Measurements from ENCODE around the gene MRPL12.

The MRPL12 gene

GRCh38 chr17:81715107-81715871 is 12.1 kb downstream of the MRPL12 start:
- no peak overlapping the region for H4K12ac ChIP-seq (ENCODE audit: low read depth, low read length)
- H2BK5ac ChIP-seq (ENCODE audit: low read depth, low read length, poor library complexity): no peak overlapping the region
- H4K91ac ChIP-seq (ENCODE audit: low read depth, low read length): no peak overlapping the region
- H3K27ac ChIP-seq (ENCODE audit: low read depth, low read length): no peak overlapping the region
- no peak overlapping the region for H3K18ac ChIP-seq (ENCODE audit: low read length)
- H4K8ac ChIP-seq (ENCODE audit: low read depth, low read length): no peak overlapping the region
- peaks cover 5% of the 10 kb centered on the region for H3K79me2 ChIP-seq (ENCODE audit: control insufficient read depth, insufficient read depth, low read length, poor library complexity)
- no peak overlapping the region for H2AFZ ChIP-seq (ENCODE audit: insufficient read depth, low read length, poor library complexity)
- peaks cover 4% of the 10 kb centered on the region for H3K79me1 ChIP-seq (ENCODE audit: low read length)
- H2AK5ac ChIP-seq (ENCODE audit: low read length): no peak overlapping the region
- no peak for DNase-seq
- H3K4me3 ChIP-seq (ENCODE audit: low read depth, low read length): no peak overlapping the region
- no peaks in the 10 kb centered on the region for H3K27me3 ChIP-seq (ENCODE audit: insufficient read depth, low read length)
- H2BK120ac ChIP-seq (ENCODE audit: insufficient read depth, low read length, poor library complexity): no peak overlapping the region
- H3K4me2 ChIP-seq (ENCODE audit: low read length): no peak overlapping the region
- no peaks in the 10 kb centered on the region for H3K9me3 ChIP-seq (ENCODE audit: insufficient read depth, low read depth, low read length)
- peaks cover 20 to 25% of the 10 kb centered on the region in 2 experiments for H3K4me1 ChIP-seq (ENCODE audit: control insufficient read depth in 1 of 2, insufficient read depth in 2 of 2, low read length in 2 of 2)
- no CpG with 5 or more reads among the region's 32 CpGs for WGBS (ENCODE audit: extremely low coverage, insufficient coverage, insufficient read length)
- H2BK12ac ChIP-seq (ENCODE audit: low read length): no peak overlapping the region
- no peak overlapping the region for H3K14ac ChIP-seq (ENCODE audit: low read length)
- peaks cover 13 to 20% of the 10 kb centered on the region in 2 experiments for H3K36me3 ChIP-seq (ENCODE audit: control insufficient read depth in 1 of 2, insufficient read depth in 2 of 2, low read length in 2 of 2)
- H3K4ac ChIP-seq (ENCODE audit: low read depth, low read length): no peak overlapping the region
- H3K9ac ChIP-seq (ENCODE audit: low read length): no peak overlapping the region
- H3K23ac ChIP-seq (ENCODE audit: low read length): no peak overlapping the region

GRCh38 chr17:81715872-81716673 is 12.9 kb downstream of the MRPL12 start:
- no peak overlapping the region for H3K9ac ChIP-seq (ENCODE audit: low read length)
- no peak overlapping the region for H3K4ac ChIP-seq (ENCODE audit: low read depth, low read length)
- H2AK5ac ChIP-seq (ENCODE audit: low read length): no peak overlapping the region

GRCh38 chr17:81716674-81716996 is 13.5 kb downstream of the MRPL12 start:
- peaks cover 4% of the 10 kb centered on the region for H3K79me1 ChIP-seq (ENCODE audit: low read length)
- H3K4me2 ChIP-seq (ENCODE audit: low read length): no peak overlapping the region
- H4K12ac ChIP-seq (ENCODE audit: low read depth, low read length): no peak overlapping the region
- no peak overlapping the region for H4K91ac ChIP-seq (ENCODE audit: low read depth, low read length)
- peaks cover 5% of the 10 kb centered on the region for H3K79me2 ChIP-seq (ENCODE audit: control insufficient read depth, insufficient read depth, low read length, poor library complexity)
- no peaks in the 10 kb centered on the region for H3K9me3 ChIP-seq (ENCODE audit: insufficient read depth, low read depth, low read length)
- no peaks in the 10 kb centered on the region for H3K27me3 ChIP-seq (ENCODE audit: insufficient read depth, low read length)
- H2AFZ ChIP-seq (ENCODE audit: insufficient read depth, low read length, poor library complexity): no peak overlapping the region
- H3K4me1 ChIP-seq (ENCODE audit: control insufficient read depth in 1 of 2, insufficient read depth in 2 of 2, low read length in 2 of 2): peaks cover 12 to 14% of the 10 kb centered on the region in 2 experiments
- H2BK12ac ChIP-seq (ENCODE audit: low read length): no peak overlapping the region
- H2AK5ac ChIP-seq (ENCODE audit: low read length): no peak overlapping the region
- H3K36me3 ChIP-seq (ENCODE audit: control insufficient read depth in 1 of 2, insufficient read depth in 2 of 2, low read length in 2 of 2): peaks cover 13 to 21% of the 10 kb centered on the region in 2 experiments
- no peak overlapping the region for H3K4ac ChIP-seq (ENCODE audit: low read depth, low read length)
- H4K8ac ChIP-seq (ENCODE audit: low read depth, low read length): no peak overlapping the region
- no peak overlapping the region for H3K18ac ChIP-seq (ENCODE audit: low read length)
- H3K9ac ChIP-seq (ENCODE audit: low read length): no peak overlapping the region
- no peak overlapping the region for H3K4me3 ChIP-seq (ENCODE audit: low read depth, low read length)
- no peak overlapping the region for H3K27ac ChIP-seq (ENCODE audit: low read depth, low read length)
- H2BK120ac ChIP-seq (ENCODE audit: insufficient read depth, low read length, poor library complexity): no peak overlapping the region
- no peak overlapping the region for H3K14ac ChIP-seq (ENCODE audit: low read length)
- WGBS (ENCODE audit: extremely low coverage, insufficient coverage, insufficient read length): no CpG with 5 or more reads among the region's 12 CpGs
- H3K23ac ChIP-seq (ENCODE audit: low read length): no peak overlapping the region
- DNase-seq: no peak
- no peak overlapping the region for H2BK5ac ChIP-seq (ENCODE audit: low read depth, low read length, poor library complexity)

More at GRCh38 chr17:81715872-81716673, 12.9 kb downstream of the MRPL12 start:
- DNase-seq: no peak
- Histone ChIP-seq H3K4me3 (ENCODE audit: low read depth, low read length) (no peak overlapping the region), H3K27ac (ENCODE audit: low read depth, low read length) (no peak overlapping the region), H3K36me3 (ENCODE audit: control insufficient read depth in 1 of 2, insufficient read depth in 2 of 2, low read length in 2 of 2) (peaks cover 13 to 21% of the 10 kb centered on the region in 2 experiments), H3K27me3 (ENCODE audit: insufficient read depth, low read length) (no peaks in the 10 kb centered on the region), H3K18ac (ENCODE audit: low read length) (no peak overlapping the region), H2AFZ (ENCODE audit: insufficient read depth, low read length, poor library complexity) (no peak overlapping the region), H2BK12ac (ENCODE audit: low read length) (no peak overlapping the region), H2BK120ac (ENCODE audit: insufficient read depth, low read length, poor library complexity) (no peak overlapping the region), H2BK5ac (ENCODE audit: low read depth, low read length, poor library complexity) (no peak overlapping the region), H3K4me2 (ENCODE audit: low read length) (no peak overlapping the region), H4K12ac (ENCODE audit: low read depth, low read length) (no peak overlapping the region), H3K14ac (ENCODE audit: low read length) (no peak overlapping the region), H4K91ac (ENCODE audit: low read depth, low read length) (no peak overlapping the region), H3K23ac (ENCODE audit: low read length) (no peak overlapping the region), H3K4me1 (ENCODE audit: control insufficient read depth in 1 of 2, insufficient read depth in 2 of 2, low read length in 2 of 2) (peaks cover 13 to 17% of the 10 kb centered on the region in 2 experiments), H3K79me2 (ENCODE audit: control insufficient read depth, insufficient read depth, low read length, poor library complexity) (peaks cover 5% of the 10 kb centered on the region), H3K9me3 (ENCODE audit: insufficient read depth, low read depth, low read length) (no peaks in the 10 kb centered on the region), H3K79me1 (ENCODE audit: low read length) (peaks cover 4% of the 10 kb centered on the region), H4K8ac (ENCODE audit: low read depth, low read length) (no peak overlapping the region)
- no CpG with 5 or more reads among the region's 43 CpGs for WGBS (ENCODE audit: extremely low coverage, insufficient coverage, insufficient read length)

GRCh38 chr17:81717049-81717765 is 14.0 kb downstream of the MRPL12 start:
- Histone ChIP-seq H4K8ac (ENCODE audit: low read depth, low read length) (no peak overlapping the region), H3K79me1 (ENCODE audit: low read length) (peaks cover 4% of the 10 kb centered on the region), H3K79me2 (ENCODE audit: control insufficient read depth, insufficient read depth, low read length, poor library complexity) (peaks cover 5% of the 10 kb centered on the region), H2BK120ac (ENCODE audit: insufficient read depth, low read length, poor library complexity) (no peak overlapping the region), H3K18ac (ENCODE audit: low read length) (no peak overlapping the region), H2AFZ (ENCODE audit: insufficient read depth, low read length, poor library complexity) (no peak overlapping the region), H3K4me2 (ENCODE audit: low read length) (no peak overlapping the region), H4K12ac (ENCODE audit: low read depth, low read length) (no peak overlapping the region), H3K4ac (ENCODE audit: low read depth, low read length) (no peak overlapping the region), H2AK5ac (ENCODE audit: low read length) (no peak overlapping the region), H3K14ac (ENCODE audit: low read length) (no peak overlapping the region), H3K23ac (ENCODE audit: low read length) (no peak overlapping the region), H3K9me3 (ENCODE audit: insufficient read depth, low read depth, low read length) (no peaks in the 10 kb centered on the region), H3K27me3 (ENCODE audit: insufficient read depth, low read length) (no peaks in the 10 kb centered on the region), H4K91ac (ENCODE audit: low read depth, low read length) (no peak overlapping the region), H3K4me3 (ENCODE audit: low read depth, low read length) (no peak overlapping the region), H3K36me3 (ENCODE audit: control insufficient read depth in 1 of 2, insufficient read depth in 2 of 2, low read length in 2 of 2) (peaks cover 13 to 21% of the 10 kb centered on the region in 2 experiments), H3K27ac (ENCODE audit: low read depth, low read length) (no peak overlapping the region), H2BK5ac (ENCODE audit: low read depth, low read length, poor library complexity) (no peak overlapping the region), H3K9ac (ENCODE audit: low read length) (no peak overlapping the region), H3K4me1 (ENCODE audit: control insufficient read depth in 1 of 2, insufficient read depth in 2 of 2, low read length in 2 of 2) (peaks cover 13% of the 10 kb centered on the region in 2 experiments), H2BK12ac (ENCODE audit: low read length) (no peak overlapping the region)
- no CpG with 5 or more reads among the region's 25 CpGs for WGBS (ENCODE audit: extremely low coverage, insufficient coverage, insufficient read length)
- DNase-seq: no peak

Data from trophoblast cell (in vitro differentiated cells and primary cell).